ENCODE measurements around the gene LCE5A.

LCE5A gene

GRCh38 chr1:152497273-152497672 lies 13.3 kb upstream of the LCE5A start:
- no peak for DNase-seq
- TF ChIP-seq CTCF (IDR thresholded peaks at IDR 0.05): no peak
- peaks cover 8% of the 10 kb centered on the region for H3K27me3 Mint-ChIP-seq (ENCODE audit: low read depth, poor library complexity)
- H3K4me3 Mint-ChIP-seq: no peak overlapping the region
- H3K4me1 Mint-ChIP-seq: no peaks in the 10 kb centered on the region
- no peak overlapping the region for H3K27ac Mint-ChIP-seq
- peaks cover 86% of the 10 kb centered on the region for H3K9me3 Mint-ChIP-seq
- H3K36me3 Mint-ChIP-seq (ENCODE audit: low read depth): no peaks in the 10 kb centered on the region

GRCh38 chr1:152501704-152502103 lies 8.9 kb upstream of the LCE5A start:
- no peak for TF ChIP-seq CTCF (IDR thresholded peaks at IDR 0.05)
- Mint-ChIP-seq H3K4me1 (no peaks in the 10 kb centered on the region), H3K4me3 (no peak overlapping the region), H3K9me3 (peaks cover 95% of the 10 kb centered on the region), H3K36me3 (ENCODE audit: low read depth) (no peaks in the 10 kb centered on the region), H3K27ac (no peak overlapping the region), H3K27me3 (ENCODE audit: low read depth, poor library complexity) (peaks cover 4% of the 10 kb centered on the region)
- DNase-seq: no peak

- Mint-ChIP-seq H3K27ac (no peak overlapping the region), H3K4me1 (no peaks in the 10 kb centered on the region), H3K9me3 (peaks cover 95% of the 10 kb centered on the region), H3K27me3 (ENCODE audit: low read depth, poor library complexity) (peaks cover 4% of the 10 kb centered on the region), H3K4me3 (no peak overlapping the region), H3K36me3 (ENCODE audit: low read depth) (no peaks in the 10 kb centered on the region)
- DNase-seq: no peak
- TF ChIP-seq CTCF (IDR thresholded peaks at IDR 0.05): no peak
Observed at GRCh38 chr1:152502496-152503180, 8.0 kb upstream of the LCE5A start.

GRCh38 chr1:152505083-152505482 lies 5.5 kb upstream of the LCE5A start:
- no peak overlapping the region for H3K27ac Mint-ChIP-seq
- H3K9me3 Mint-ChIP-seq: peaks cover 95% of the 10 kb centered on the region
- H3K4me1 Mint-ChIP-seq: no peaks in the 10 kb centered on the region

GRCh38 chr1:152506899-152507498 lies 3.6 kb upstream of the LCE5A start:
- Mint-ChIP-seq H3K4me3 (no peak overlapping the region), H3K9me3 (peaks cover 95% of the 10 kb centered on the region), H3K27ac (no peak overlapping the region), H3K27me3 (ENCODE audit: low read depth, poor library complexity) (peaks cover 3% of the 10 kb centered on the region), H3K4me1 (no peaks in the 10 kb centered on the region), H3K36me3 (ENCODE audit: low read depth) (no peaks in the 10 kb centered on the region)
- no peak for TF ChIP-seq CTCF (IDR thresholded peaks at IDR 0.05)
- DNase-seq: no peak

More at GRCh38 chr1:152505083-152505482, 5.5 kb upstream of the LCE5A start:
- TF ChIP-seq CTCF (IDR thresholded peaks at IDR 0.05): no peak
- no peak overlapping the region for H3K4me3 Mint-ChIP-seq
- H3K36me3 Mint-ChIP-seq (ENCODE audit: low read depth): no peaks in the 10 kb centered on the region
- no peak for DNase-seq
- H3K27me3 Mint-ChIP-seq (ENCODE audit: low read depth, poor library complexity): peaks cover 4% of the 10 kb centered on the region

GRCh38 chr1:152511596-152511995 lies 993 bp downstream of the LCE5A start:
- no peak overlapping the region for H3K27ac Mint-ChIP-seq
- no peaks in the 10 kb centered on the region for H3K4me1 Mint-ChIP-seq
- no peak overlapping the region for H3K4me3 Mint-ChIP-seq
- no peaks in the 10 kb centered on the region for H3K36me3 Mint-ChIP-seq (ENCODE audit: low read depth)
- no peak for TF ChIP-seq CTCF (IDR thresholded peaks at IDR 0.05)
- peaks cover 7% of the 10 kb centered on the region for H3K27me3 Mint-ChIP-seq (ENCODE audit: low read depth, poor library complexity)
- DNase-seq: no peak
- H3K9me3 Mint-ChIP-seq: peaks cover 91% of the 10 kb centered on the region

Data from nephron progenitor cell (in vitro differentiated cells).